ENCODE results near the gene SLC22A13. TPM values are rescaled to one million over a fixed set of nuclear protein-coding genes. Genes with fewer than 3 reads are reported as not detected.
A peak's percentile ranks its signal among the peaks of the same experiment; 100 is the strongest.

SLC22A13 gene
- total and polyA plus RNA-seq, 4 donors, result 0.08 to 0.64 (median 0.20) TPM; not detected in 1

- peaks cover 0 to 13% (median 2%) of the 10 kb centered on the region in 5 donors for H3K4me1 ChIP-seq (ENCODE audit: control insufficient read depth in 5 of 5, insufficient read depth in 5 of 5, low read length in 5 of 5)
- H3K9ac ChIP-seq (ENCODE audit: insufficient read depth in 1 of 2, low read length in 2 of 2), result no peak overlapping the region
- TF ChIP-seq, protein P1, sequence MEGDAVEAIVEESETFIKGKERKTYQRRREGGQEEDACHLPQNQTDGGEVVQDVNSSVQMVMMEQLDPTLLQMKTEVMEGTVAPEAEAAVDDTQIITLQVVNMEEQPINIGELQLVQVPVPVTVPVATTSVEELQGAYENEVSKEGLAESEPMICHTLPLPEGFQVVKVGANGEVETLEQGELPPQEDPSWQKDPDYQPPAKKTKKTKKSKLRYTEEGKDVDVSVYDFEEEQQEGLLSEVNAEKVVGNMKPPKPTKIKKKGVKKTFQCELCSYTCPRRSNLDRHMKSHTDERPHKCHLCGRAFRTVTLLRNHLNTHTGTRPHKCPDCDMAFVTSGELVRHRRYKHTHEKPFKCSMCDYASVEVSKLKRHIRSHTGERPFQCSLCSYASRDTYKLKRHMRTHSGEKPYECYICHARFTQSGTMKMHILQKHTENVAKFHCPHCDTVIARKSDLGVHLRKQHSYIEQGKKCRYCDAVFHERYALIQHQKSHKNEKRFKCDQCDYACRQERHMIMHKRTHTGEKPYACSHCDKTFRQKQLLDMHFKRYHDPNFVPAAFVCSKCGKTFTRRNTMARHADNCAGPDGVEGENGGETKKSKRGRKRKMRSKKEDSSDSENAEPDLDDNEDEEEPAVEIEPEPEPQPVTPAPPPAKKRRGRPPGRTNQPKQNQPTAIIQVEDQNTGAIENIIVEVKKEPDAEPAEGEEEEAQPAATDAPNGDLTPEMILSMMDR (IDR thresholded peaks at IDR 0.05; ENCODE audit: control extremely low read depth, extremely low read depth), result no peak
- 80 to 84% methylated on average over 1 of the region's 1 CpG for WGBS, 2 donors
- no peak overlapping the region for H3K4me3 ChIP-seq
- no peaks in the 10 kb centered on the region for H3K27me3 ChIP-seq (ENCODE audit: control insufficient read depth in 3 of 3, insufficient read depth in 3 of 3, low read length in 2 of 3)
- H3K9me3 ChIP-seq (ENCODE audit: control insufficient read depth in 4 of 4, insufficient read depth in 3 of 4, low read length in 3 of 4), result no peaks in the 10 kb centered on the region
- no peak for DNase-seq
- no peak overlapping the region for H3K27ac ChIP-seq (ENCODE audit: low read depth in 1 of 2, low read length in 1 of 2)
- ATAC-seq (ENCODE audit: insufficient read depth, low FRiP score), result no peak
- H3K36me3 ChIP-seq (ENCODE audit: control insufficient read depth in 4 of 4, insufficient read depth in 4 of 4, low read length in 4 of 4), result peaks cover 0 to 19% (median 11%) of the 10 kb centered on the region in 4 donors
Observed at GRCh38 chr3:38229036-38229435, 36.6 kb upstream of the SLC22A13 start.

GRCh38 chr3:38232701-38233100 lies 32.9 kb upstream of the SLC22A13 start:
- no peak overlapping the region for H3K4me3 ChIP-seq
- ATAC-seq (ENCODE audit: insufficient read depth, low FRiP score) (no peak), DNase-seq (no peak)
- no peak overlapping the region for H3K27ac ChIP-seq (ENCODE audit: low read depth in 1 of 2, low read length in 1 of 2)
- H3K9ac ChIP-seq (ENCODE audit: insufficient read depth in 1 of 2, low read length in 2 of 2), result no peak overlapping the region
- 75% methylated on average over 2 of the region's 2 CpGs for WGBS, 2 donors
- H3K4me1 ChIP-seq (ENCODE audit: control insufficient read depth in 5 of 5, insufficient read depth in 5 of 5, low read length in 5 of 5), result peaks cover 0 to 8% (median 3%) of the 10 kb centered on the region in 5 donors
- TF ChIP-seq, protein P1 (IDR thresholded peaks at IDR 0.05; ENCODE audit: control extremely low read depth, extremely low read depth), result no peak
- no peaks in the 10 kb centered on the region for H3K27me3 ChIP-seq (ENCODE audit: control insufficient read depth in 3 of 3, insufficient read depth in 3 of 3, low read length in 2 of 3)
- H3K36me3 ChIP-seq (ENCODE audit: control insufficient read depth in 4 of 4, insufficient read depth in 4 of 4, low read length in 4 of 4), result peaks cover 6 to 27% (median 19%) of the 10 kb centered on the region in 4 donors
- peaks cover 0 to 3% (median 1%) of the 10 kb centered on the region in 4 donors for H3K9me3 ChIP-seq (ENCODE audit: control insufficient read depth in 4 of 4, insufficient read depth in 3 of 4, low read length in 3 of 4)

DNA sequence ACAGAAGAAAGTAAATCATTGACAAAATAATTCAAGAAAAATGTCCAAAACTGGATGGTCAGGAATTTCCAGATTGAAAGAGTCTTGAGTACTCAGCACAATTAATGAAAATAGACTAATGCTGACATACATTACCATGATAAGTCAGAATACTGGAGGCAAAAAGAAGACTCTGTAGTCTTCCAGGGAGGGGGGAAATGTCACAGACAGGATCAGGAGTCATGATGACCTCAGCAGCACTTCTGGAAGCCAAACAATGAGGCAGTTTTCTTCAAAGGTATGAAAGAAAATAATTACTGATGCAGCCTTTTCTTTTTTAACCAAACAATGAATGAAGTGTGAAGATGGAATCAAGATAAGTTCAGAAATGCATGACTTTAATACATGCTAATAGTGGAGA lies 30.1 kb upstream of the SLC22A13 start:
- ATAC-seq (ENCODE audit: insufficient read depth, low FRiP score), result no peak
- Histone ChIP-seq H3K4me3 (no peak overlapping the region), H3K36me3 (ENCODE audit: control insufficient read depth in 4 of 4, insufficient read depth in 4 of 4, low read length in 4 of 4) (peaks cover 10 to 39% (median 28%) of the 10 kb centered on the region in 4 donors), H3K9me3 (ENCODE audit: control insufficient read depth in 4 of 4, insufficient read depth in 3 of 4, low read length in 3 of 4) (peaks cover 0 to 4% (median 3%) of the 10 kb centered on the region in 4 donors), H3K27ac (ENCODE audit: low read depth in 1 of 2, low read length in 1 of 2) (no peak overlapping the region), H3K9ac (ENCODE audit: insufficient read depth in 1 of 2, low read length in 2 of 2) (no peak overlapping the region), H3K27me3 (ENCODE audit: control insufficient read depth in 3 of 3, insufficient read depth in 3 of 3, low read length in 2 of 3) (no peaks in the 10 kb centered on the region), H3K4me1 (ENCODE audit: control insufficient read depth in 5 of 5, insufficient read depth in 5 of 5, low read length in 5 of 5) (peaks cover 0 to 8% (median 0%) of the 10 kb centered on the region in 5 donors)
- TF ChIP-seq, protein P1 (IDR thresholded peaks at IDR 0.05; ENCODE audit: control extremely low read depth, extremely low read depth), result no peak
- peak in 1 of 3 donors; percentile 27 for DNase-seq
